ENCODE measurements around the gene UPK1A.
A peak's percentile ranks its signal among the peaks of the same experiment; 100 is the strongest.

- no peak for TF ChIP-seq BCLAF1 (IDR thresholded peaks at IDR 0.05; ENCODE audit: borderline replicate concordance in 1 of 2, control insufficient read depth in 1 of 2, low read depth in 2 of 2, low read length in 1 of 2)
- TF ChIP-seq ESRRA (IDR thresholded peaks at IDR 0.05; ENCODE audit: borderline replicate concordance, low read depth), result no peak
- no peak for TF ChIP-seq JUN (IDR thresholded peaks at IDR 0.05; ENCODE audit: borderline replicate concordance, low read depth, low read length)
- no peak for TF ChIP-seq JUN (CRISPR knock-in tag; IDR thresholded peaks at IDR 0.05; ENCODE audit: borderline replicate concordance)
- TF ChIP-seq CHD2 (IDR thresholded peaks at IDR 0.05; ENCODE audit: low read depth, low read length), result no peak
- TF ChIP-seq ZNF644 (tag; IDR thresholded peaks at IDR 0.05; ENCODE audit: low read depth), result no peak
- TF ChIP-seq ARID4B (CRISPR knock-in tag; IDR thresholded peaks at IDR 0.05), result peak; percentile 35
- TF ChIP-seq CTCF (IDR thresholded peaks at IDR 0.05 in 2 of 3, conservative IDR thresholded peaks at IDR 0.05 in 1 of 3; ENCODE audit: insufficient read depth in 2 of 3, low read depth in 1 of 3, low read length in 3 of 3), result no peak
- no peak for TF ChIP-seq SMARCA4 (IDR thresholded peaks at IDR 0.05)
- TF ChIP-seq POLR2A (conservative IDR thresholded peaks at IDR 0.05), result no peak
- TF ChIP-seq ETV6 (IDR thresholded peaks at IDR 0.05; ENCODE audit: borderline replicate concordance in 1 of 2, low read depth in 2 of 2, low read length in 1 of 2), result no peak
- no peak for TF ChIP-seq ETV6 (CRISPR knock-in tag; IDR thresholded peaks at IDR 0.05; ENCODE audit: borderline replicate concordance)
- TF ChIP-seq RNF219 (CRISPR knock-in tag; IDR thresholded peaks at IDR 0.05), result no peak
- TF ChIP-seq MYC (IDR thresholded peaks at IDR 0.05; ENCODE audit: low read depth, low read length), result no peak
- 0 out of 2 replicates have a peak, but pooled peaks have one; percentile 4 for TF ChIP-seq MYC (CRISPR knock-in tag; IDR thresholded peaks at IDR 0.05; ENCODE audit: borderline replicate concordance, low read depth)
- TF ChIP-seq ZNF445 (CRISPR knock-in tag; IDR thresholded peaks at IDR 0.05; ENCODE audit: low read depth), result no peak
- no peak for TF ChIP-seq EZH2 (IDR thresholded peaks at IDR 0.05; ENCODE audit: borderline replicate concordance, low read depth, low read length)
Observed at GRCh38 chr19:35629332-35629633, 37.0 kb upstream of the UPK1A start.

Data from K562 (cell line).